Measurements from ENCODE around the gene VRK2.
A peak's percentile ranks its signal among the peaks of the same experiment; 100 is the strongest.
"Not testable (repeated sequence)": the region's sequence is repeated elsewhere in the genome, so short reads cannot be mapped to it uniquely, and the experiment has no call there.

Gene VRK2

DNA sequence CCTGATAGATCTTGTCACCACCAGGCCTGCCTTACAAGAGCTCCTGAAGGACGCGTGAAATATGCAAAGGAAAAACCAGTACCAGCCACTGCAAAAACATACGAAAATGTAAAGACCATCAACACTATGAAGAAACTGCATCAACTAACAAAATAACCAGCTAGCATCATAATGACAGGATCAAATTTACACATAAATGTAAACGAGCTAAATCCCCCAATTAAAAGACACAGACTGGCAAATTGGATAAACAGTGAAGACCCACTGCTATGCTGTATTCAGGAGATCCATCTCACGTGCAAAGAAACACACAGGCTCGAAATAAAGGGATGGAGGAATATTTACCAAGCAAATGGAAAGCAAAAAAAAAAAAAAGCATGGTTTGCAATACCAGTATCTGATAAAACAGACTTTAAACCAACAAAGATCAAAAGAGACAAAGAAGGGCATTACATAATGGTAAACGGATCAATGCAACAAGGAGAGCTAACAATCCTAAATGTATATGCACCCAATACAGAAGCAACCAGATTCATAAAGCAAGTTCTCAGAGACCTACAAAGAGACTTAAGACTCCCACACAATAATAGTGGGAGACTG is 123.8 kb downstream of the VRK2 start:
- not testable (repeated sequence) for DNase-seq

DNA sequence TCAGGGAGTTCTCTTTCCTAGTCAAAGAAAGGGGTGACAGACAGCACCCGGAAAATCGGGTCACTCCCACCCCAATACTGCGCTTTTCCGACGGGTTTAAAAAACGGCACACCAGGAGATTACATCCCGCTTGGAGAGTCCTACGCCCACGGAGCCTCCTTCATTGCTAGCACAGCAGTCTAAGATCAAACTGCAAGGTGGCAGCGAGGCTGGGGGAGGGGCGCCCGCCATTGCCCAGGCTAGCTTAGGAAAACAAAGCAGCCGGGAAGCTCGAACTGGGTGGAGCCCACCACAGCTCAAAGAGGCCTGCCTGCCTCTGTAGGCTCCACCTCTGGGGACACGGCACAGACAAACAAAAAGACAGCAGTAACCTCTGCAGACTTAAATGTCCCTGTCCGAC is 125.2 kb downstream of the VRK2 start:
- not testable (repeated sequence) for DNase-seq

GRCh38 chr2:58177187-58177586 is 130.6 kb downstream of the VRK2 start:
- DNase-seq = not testable (repeated sequence)

GRCh38 chr2:58180175-58180574 is 133.6 kb downstream of the VRK2 start:
- not testable (repeated sequence) for DNase-seq

DNA sequence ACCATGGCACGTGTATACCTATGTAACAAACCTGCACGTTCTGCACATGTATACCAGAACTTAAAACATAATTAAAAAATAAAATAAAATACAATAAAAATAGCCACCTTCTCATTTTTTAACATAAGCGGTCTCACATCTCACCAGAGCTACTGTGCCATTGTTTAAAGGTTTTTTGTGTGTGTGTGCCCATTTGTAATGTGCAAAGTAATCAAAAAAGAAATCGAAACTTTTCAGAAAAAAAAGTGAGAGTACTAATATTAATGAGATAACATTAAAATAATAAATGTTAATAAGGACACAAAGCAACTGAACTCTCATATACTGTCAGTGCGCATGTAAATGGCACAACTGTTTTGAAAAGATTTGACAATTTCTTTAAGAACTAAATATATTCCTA is 134.0 kb downstream of the VRK2 start:
- no peak for DNase-seq

DNA sequence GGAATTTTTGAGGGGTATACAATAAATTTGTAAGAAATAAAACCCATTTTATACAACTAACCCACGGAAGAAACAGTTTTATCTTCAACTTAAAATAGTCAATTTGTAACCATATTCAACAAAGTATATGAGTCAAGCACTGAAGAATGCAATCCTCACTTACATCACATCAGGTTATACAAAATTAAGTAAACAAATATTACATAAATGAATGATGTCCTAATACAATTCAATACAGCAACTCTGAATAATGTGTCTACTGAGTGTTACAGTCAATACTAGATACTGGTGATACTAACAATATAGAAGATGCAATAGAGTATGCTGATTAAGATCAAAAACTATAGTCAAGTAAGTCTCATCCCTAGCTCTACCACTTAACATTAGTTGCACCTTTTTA is 135.9 kb downstream of the VRK2 start:
- DNase-seq = no peak

GRCh38 chr2:58186501-58186900 is 139.9 kb downstream of the VRK2 start:
- DNase-seq = no peak

DNA sequence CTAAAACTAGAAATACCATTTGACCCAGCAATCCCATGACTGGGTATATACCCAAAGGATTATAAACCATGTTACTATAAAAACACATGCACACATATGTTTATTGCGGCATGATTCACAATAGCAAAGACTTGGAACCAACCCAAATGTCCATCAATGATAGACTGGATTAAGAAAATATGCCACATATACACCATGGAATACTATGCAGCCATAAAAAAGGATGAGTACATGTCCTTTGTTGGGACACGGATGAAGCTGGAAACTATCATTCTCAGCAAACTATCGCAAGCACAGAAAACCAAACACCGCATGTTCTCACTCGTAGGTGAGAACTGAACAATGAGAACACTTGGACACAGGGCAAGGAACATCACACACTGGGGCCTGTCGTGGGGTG is 140.4 kb downstream of the VRK2 start:
- not testable (repeated sequence) for DNase-seq

DNA sequence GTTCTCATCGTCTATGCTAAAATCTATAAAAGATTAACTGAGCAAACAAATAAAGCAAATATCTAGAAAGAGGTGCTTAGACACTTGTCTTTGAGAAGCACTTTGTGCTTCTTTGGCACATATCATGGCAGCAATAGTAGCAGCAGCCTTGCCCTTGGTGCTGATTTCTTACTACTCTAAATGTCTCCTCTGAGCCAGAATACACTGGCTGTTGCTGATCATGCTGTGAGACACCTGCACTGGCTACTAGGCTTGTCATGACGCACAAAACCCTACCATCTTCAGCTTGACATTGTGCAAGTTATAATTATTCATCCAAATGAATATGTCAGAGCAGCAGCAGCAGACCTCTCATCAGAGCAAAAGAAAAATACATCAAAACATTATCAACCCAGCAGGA is 147.9 kb downstream of the VRK2 start:
- DNase-seq = peak in 1 of 2 experiments; percentile 17

GRCh38 chr2:58195662-58196061 is 149.1 kb downstream of the VRK2 start:
- no peak for DNase-seq

GRCh38 chr2:58197894-58198293 is 151.3 kb downstream of the VRK2 start:
- no peak for DNase-seq

GRCh38 chr2:58202404-58202803 is 155.8 kb downstream of the VRK2 start:
- no peak for DNase-seq

DNA sequence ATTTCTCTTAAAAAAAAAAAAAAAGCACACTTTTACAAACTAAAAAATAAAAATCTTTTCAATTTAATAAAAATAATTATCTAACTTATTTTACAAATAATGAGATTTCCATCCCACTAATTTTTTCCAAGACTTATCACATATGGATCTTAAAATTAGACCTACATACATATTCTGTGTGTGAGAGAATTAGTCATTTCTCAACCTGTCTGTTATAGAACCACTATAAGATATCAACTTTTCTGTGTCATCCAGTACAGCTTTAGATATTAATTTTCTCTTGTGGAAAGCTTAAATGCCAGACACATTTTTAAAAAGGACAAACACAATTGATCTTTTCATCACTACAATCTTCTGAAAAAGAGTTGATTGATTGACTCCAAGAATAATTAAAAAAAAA is 156.4 kb downstream of the VRK2 start:
- DNase-seq = no peak

GRCh38 chr2:58204195-58204959 is 157.8 kb downstream of the VRK2 start:
- no peak for DNase-seq

- no peak for DNase-seq
These were observed 160.2 kb downstream of the VRK2 start for GRCh38 chr2:58206785-58207184.

- no peak for DNase-seq
These were observed 160.6 kb downstream of the VRK2 start for GRCh38 chr2:58207189-58207588.

All from NCI-H446 (cell line).